SK-N-SH (cell line): ENCODE results near the gene RNF8.

Experiments used
- CTCF ChIP-seq: fragments of 200-600 bp; sonication (generic); IDR thresholded peaks from 2 replicates; pipeline ENCODE4 v1.6.1; 2017; ENCODE audit warnings: antibody characterized with exemption, mild to moderate bottlenecking, moderate library complexity
- EP300 ChIP-seq, 2 experiments: IDR thresholded peaks; 2 replicates each; pipeline versions ENCODE4 v1.4.0 to v1.6.1; 2012; ENCODE audit warnings: borderline replicate concordance in 1 of 2, low read depth in 1 of 2, low read length in 1 of 2
- EZH2phosphoT487 ChIP-seq: fragments of 200-600 bp; sonication (generic); IDR thresholded peaks from 2 replicates; pipeline ENCODE4 v1.6.1; 2017; ENCODE audit warnings: low read depth, mixed run types, mild to moderate bottlenecking, antibody characterized with exemption, moderate library complexity, borderline replicate concordance
- JUND ChIP-seq: IDR thresholded peaks from 2 replicates; pipeline ENCODE4 v1.4.0; 2012
- PBX3 ChIP-seq: IDR thresholded peaks from 2 replicates; pipeline ENCODE4; 2012
- POLR2AphosphoS5 ChIP-seq: IDR thresholded peaks from 2 replicates; pipeline ENCODE4 v1.6.1; 2012; ENCODE audit warnings: low read depth, low read length
- REST ChIP-seq: IDR thresholded peaks from 2 replicates; pipeline ENCODE4 v1.6.1; 2012; ENCODE audit warnings: mild to moderate bottlenecking, low read depth, low read length, moderate library complexity
- RFX5 ChIP-seq: IDR thresholded peaks from 2 replicates; pipeline ENCODE4 v1.6.1; 2012; ENCODE audit warnings: mild to moderate bottlenecking, improper control_type of control experiment, low read length

GRCh38 chr6:37351027-37351426 is 2.8 kb upstream of the RNF8 start:
- TF ChIP-seq RFX5 (no peak), CTCF (no peak), JUND (no peak), REST (no peak), POLR2AphosphoS5 (no peak), PBX3 (no peak), EZH2phosphoT487 (no peak), EP300 (IDR thresholded peaks at IDR 0.05; ENCODE audit: borderline replicate concordance in 1 of 2, low read depth in 1 of 2, low read length in 1 of 2) (no peak)
